GM19239 (cell line): ENCODE measurements around the gene PIP4P1.

Source experiments
- DNase-seq: peaks from one replicate; pipeline ENCODE4 v3.0.0; 2011; ENCODE audit warnings: low spot score; ENCODE audit not compliant: insufficient read length
- FAIRE-seq: peaks from 2 replicates; lab custom pipeline; 2011; peaks lifted over from hg19 to GRCh38; lab: Jason Lieb, UNC

PIP4P1 gene

GRCh38 chr14:20440465-20440864 is 20.8 kb downstream of the PIP4P1 start:
- DNase-seq: no peak
- no peak for FAIRE-seq

GRCh38 chr14:20438664-20439063 is 22.6 kb downstream of the PIP4P1 start:
- FAIRE-seq (peak; percentile 14), DNase-seq (no peak)

GRCh38 chr14:20436363-20436755 is 24.9 kb downstream of the PIP4P1 start:
- FAIRE-seq (no peak), DNase-seq (no peak)

GRCh38 chr14:20435582-20436362 is 25.5 kb downstream of the PIP4P1 start, which contains the start of gene KLHL33:
TSS of gene KLHL33 (minus strand) at chr14:20436166. CDS start at chr14:20435811, 355 bp downstream.
- DNase-seq: no peak

GRCh38 chr14:20434701-20435581 is 26.3 kb downstream of the PIP4P1 start:
- DNase-seq: no peak
- FAIRE-seq: no peak

More at GRCh38 chr14:20435582-20436362, 25.5 kb downstream of the PIP4P1 start, which contains the start of gene KLHL33:
- no peak for FAIRE-seq

- FAIRE-seq (peak; percentile 23), DNase-seq (no peak)
Observed at GRCh38 chr14:20429801-20430669, 31.2 kb downstream of the PIP4P1 start.

- no peak for DNase-seq
- peak; percentile 21 for FAIRE-seq
Observed at GRCh38 chr14:20428802-20429201, 32.4 kb downstream of the PIP4P1 start.

GRCh38 chr14:20428010-20428365 is 33.2 kb downstream of the PIP4P1 start:
- no peak for DNase-seq
- no peak for FAIRE-seq

GRCh38 chr14:20427231-20428009 is 33.8 kb downstream of the PIP4P1 start:
- peak; percentile 95 for FAIRE-seq
- DNase-seq: peak; percentile 75

- FAIRE-seq: peak; percentile 37
- DNase-seq: no peak
Observed at GRCh38 chr14:20424851-20425250, 36.4 kb downstream of the PIP4P1 start.

GRCh38 chr14:20422886-20423285 is 38.3 kb downstream of the PIP4P1 start:
- FAIRE-seq (no peak), DNase-seq (no peak)

GRCh38 chr14:20421267-20421666 is 40.0 kb downstream of the PIP4P1 start:
- FAIRE-seq: no peak

GRCh38 chr14:20419419-20419818 is 41.8 kb downstream of the PIP4P1 start:
- DNase-seq (no peak), FAIRE-seq (no peak)

More at GRCh38 chr14:20421267-20421666, 40.0 kb downstream of the PIP4P1 start:
- no peak for DNase-seq

- FAIRE-seq (peak; percentile 18), DNase-seq (no peak)
Observed at GRCh38 chr14:20418501-20418909, 42.7 kb downstream of the PIP4P1 start.

GRCh38 chr14:20417250-20418186 is 43.7 kb downstream of the PIP4P1 start:
- FAIRE-seq: no peak
- no peak for DNase-seq

GRCh38 chr14:20416223-20416622 is 45.0 kb downstream of the PIP4P1 start:
- no peak for DNase-seq
- FAIRE-seq: peak; percentile 66

GRCh38 chr14:20415782-20416206 is 45.4 kb downstream of the PIP4P1 start:
- no peak for DNase-seq
- peak; percentile 87 for FAIRE-seq

GRCh38 chr14:20413744-20414082 is 47.5 kb downstream of the PIP4P1 start:
- FAIRE-seq (peak; percentile 91), DNase-seq (no peak)
